Sigmoid colon (tissue), 7 donors: ENCODE measurements around the gene PTPRD. TPM values are rescaled to one million over a fixed set of nuclear protein-coding genes. Genes with fewer than 3 reads are reported as not detected.

Experiments used
- DNase-seq: peaks from one replicate; pipeline ENCODE4 v3.0.0-alpha.2; 2019
- H3K27ac ChIP-seq, 4 donors: fragments of 200-600 bp; sonication (generic); one replicate each; pipeline ENCODE4 v1.5.1; 2016 to 2019; ENCODE audit warnings: mild to moderate bottlenecking in 1 of 4
- H3K27me3 ChIP-seq, 3 donors: fragments of 200-600 bp; sonication (generic); one replicate each; pipeline ENCODE4 v1.5.1; 2019; ENCODE audit warnings: mild to moderate bottlenecking in 1 of 3
- H3K36me3 ChIP-seq, 4 donors: fragments of 200-600 bp; sonication (generic); one replicate each; pipeline ENCODE4 v1.5.1; 2016 to 2019
- H3K4me1 ChIP-seq, 4 donors: fragments of 200-600 bp; sonication (generic); one replicate each; pipeline ENCODE4 v1.5.1; 2017 to 2019
- H3K4me3 ChIP-seq, 4 donors: fragments of 200-600 bp; sonication (generic); one replicate each; pipeline ENCODE4 v1.5.1; 2017 to 2019; ENCODE audit warnings: mild to moderate bottlenecking in 2 of 4, moderate library complexity in 1 of 4
- H3K9me3 ChIP-seq, 4 donors: fragments of 200-600 bp in 3 of 4; sonication (generic) in 3 of 4; one replicate each; pipeline versions ENCODE4 v1.5.1 to v1.6.1; 2013 to 2019
- EP300 ChIP-seq, 4 donors: sonication (generic); formaldehyde crosslinking; IDR thresholded peaks; one replicate each; pipeline ENCODE4 v1.6.1; 2017; ENCODE audit warnings: antibody characterized with exemption in 4 of 4
- POLR2A ChIP-seq, 2 donors: fragments of 450-650 bp; IDR thresholded peaks; one replicate each; pipeline ENCODE4 v1.6.1; 2016; ENCODE audit warnings: antibody characterized with exemption in 2 of 2, mild to moderate bottlenecking in 2 of 2, moderate library complexity in 2 of 2
- POLR2AphosphoS5 ChIP-seq, 4 donors: sonication (generic); formaldehyde crosslinking; IDR thresholded peaks; one replicate each; pipeline ENCODE4 v1.6.1; 2017; ENCODE audit warnings: antibody characterized with exemption in 4 of 4
- WGBS, 2 donors: extraction: QIAGEN DNeasy Blood & Tissue Kit; methylation state at CpG; one replicate each; pipeline ENCODE4 v1.1.7; 2013; 5-methylcytosine and 5-hydroxymethylcytosine counted together
- intact Hi-C: fragments of 100-400 bp; cut with DNase I; formaldehyde crosslinking; loops from one replicate; pipeline ENCODE4 v1.15.1; 2023
- polyA plus RNA-seq, 3 donors: library from polyadenylated mRNA; stranded (reverse); fragments of 200-250 nt; gene quantifications; one replicate each; pipeline ENCODE4 v1.2.3, GENCODE V29; 2013
- total RNA-seq, 4 donors: library from RNA; depleted of rRNA; stranded (reverse); fragments of >200 nt; gene quantifications; one replicate each; pipeline ENCODE4 v1.1.0, GENCODE V29; 2016
- TF ChIP-seq, protein P1 (sequence below), 4 experiments: fragments of 450-650 bp in 3 of 4; fragments of 200-600 bp in 1 of 4; IDR thresholded peaks; one replicate each; pipeline ENCODE4 v1.5.1; 2016 to 2019; ENCODE audit warnings: antibody characterized with exemption in 4 of 4, mild to moderate bottlenecking in 3 of 4, moderate library complexity in 2 of 4
- donor health status: healthy with polysubstance abuse.
- donor health status: Bipolar disorder and iron deficiency.
- donor health status: healthy.

The PTPRD gene
- total and polyA plus RNA-seq, 7 donors = 1.2 to 18.3 (median 6.3) TPM

DNA sequence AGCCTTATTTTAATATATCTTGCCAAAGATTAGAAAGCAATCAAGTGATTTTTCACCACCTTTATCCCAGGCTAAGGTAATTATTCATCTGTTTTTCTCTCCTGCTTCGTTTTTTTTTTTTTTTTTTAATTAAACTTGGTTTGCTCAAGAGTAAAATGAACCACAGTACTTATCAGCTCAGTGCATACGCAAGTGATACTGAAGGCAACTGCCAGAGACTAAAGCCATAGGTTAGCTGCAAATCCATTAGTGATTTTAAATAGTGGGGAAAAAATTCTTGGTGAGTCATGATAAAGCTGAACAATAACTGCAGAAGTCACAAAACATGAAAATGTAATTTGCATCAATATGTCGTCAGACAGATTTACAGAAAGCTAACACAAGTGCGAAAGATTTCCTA lies 829.1 kb downstream of the PTPRD start:
- 67 to 74% methylated on average over 4 of the region's 4 CpGs for WGBS, 2 donors
- intact Hi-C loops = no loop called here
- Histone ChIP-seq H3K27me3 (no peaks in the 10 kb centered on the region), H3K4me3 (no peak overlapping the region), H3K9me3 (no peaks in the 10 kb centered on the region), H3K36me3 (no peaks in the 10 kb centered on the region), H3K27ac (no peak overlapping the region), H3K4me1 (no peaks in the 10 kb centered on the region)
- TF ChIP-seq EP300 (IDR thresholded peaks at IDR 0.05) (no peak), POLR2AphosphoS5 (IDR thresholded peaks at IDR 0.05) (no peak), POLR2A (IDR thresholded peaks at IDR 0.05) (no peak)
- TF ChIP-seq, protein P1, sequence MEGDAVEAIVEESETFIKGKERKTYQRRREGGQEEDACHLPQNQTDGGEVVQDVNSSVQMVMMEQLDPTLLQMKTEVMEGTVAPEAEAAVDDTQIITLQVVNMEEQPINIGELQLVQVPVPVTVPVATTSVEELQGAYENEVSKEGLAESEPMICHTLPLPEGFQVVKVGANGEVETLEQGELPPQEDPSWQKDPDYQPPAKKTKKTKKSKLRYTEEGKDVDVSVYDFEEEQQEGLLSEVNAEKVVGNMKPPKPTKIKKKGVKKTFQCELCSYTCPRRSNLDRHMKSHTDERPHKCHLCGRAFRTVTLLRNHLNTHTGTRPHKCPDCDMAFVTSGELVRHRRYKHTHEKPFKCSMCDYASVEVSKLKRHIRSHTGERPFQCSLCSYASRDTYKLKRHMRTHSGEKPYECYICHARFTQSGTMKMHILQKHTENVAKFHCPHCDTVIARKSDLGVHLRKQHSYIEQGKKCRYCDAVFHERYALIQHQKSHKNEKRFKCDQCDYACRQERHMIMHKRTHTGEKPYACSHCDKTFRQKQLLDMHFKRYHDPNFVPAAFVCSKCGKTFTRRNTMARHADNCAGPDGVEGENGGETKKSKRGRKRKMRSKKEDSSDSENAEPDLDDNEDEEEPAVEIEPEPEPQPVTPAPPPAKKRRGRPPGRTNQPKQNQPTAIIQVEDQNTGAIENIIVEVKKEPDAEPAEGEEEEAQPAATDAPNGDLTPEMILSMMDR (IDR thresholded peaks at IDR 0.05) = no peak
- DNase-seq = no peak

DNA sequence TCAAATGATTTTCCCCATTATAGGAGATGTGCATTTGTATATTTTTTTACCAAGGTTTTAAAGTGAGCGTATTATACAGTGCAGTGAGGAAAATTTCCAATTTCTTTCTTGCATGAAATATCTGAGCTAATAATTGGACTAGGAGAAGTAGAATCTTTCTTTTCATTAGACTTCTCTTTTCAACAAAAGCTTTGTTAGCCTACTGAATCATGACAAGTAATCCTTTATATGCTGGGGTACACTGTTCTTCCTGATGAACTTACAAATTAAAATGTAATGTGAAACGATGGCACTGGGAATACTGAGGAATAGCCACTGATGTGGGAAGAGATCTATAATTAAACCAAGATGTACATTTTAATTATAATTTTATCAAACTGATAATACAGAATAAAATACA lies 829.6 kb downstream of the PTPRD start:
- WGBS, 2 donors = 73 to 80% methylated on average over 2 of the region's 2 CpGs
- no peaks in the 10 kb centered on the region for H3K9me3 ChIP-seq
- H3K4me3 ChIP-seq = no peak overlapping the region
- no peak overlapping the region for H3K27ac ChIP-seq
- TF ChIP-seq, protein P1 (IDR thresholded peaks at IDR 0.05) = no peak
- TF ChIP-seq POLR2A (IDR thresholded peaks at IDR 0.05) = no peak
- TF ChIP-seq EP300 (IDR thresholded peaks at IDR 0.05) = no peak
- TF ChIP-seq POLR2AphosphoS5 (IDR thresholded peaks at IDR 0.05) = no peak
- intact Hi-C loops = no loop called here
- no peaks in the 10 kb centered on the region for H3K27me3 ChIP-seq
- H3K4me1 ChIP-seq = no peaks in the 10 kb centered on the region
- H3K36me3 ChIP-seq = no peaks in the 10 kb centered on the region
- no peak for DNase-seq

DNA sequence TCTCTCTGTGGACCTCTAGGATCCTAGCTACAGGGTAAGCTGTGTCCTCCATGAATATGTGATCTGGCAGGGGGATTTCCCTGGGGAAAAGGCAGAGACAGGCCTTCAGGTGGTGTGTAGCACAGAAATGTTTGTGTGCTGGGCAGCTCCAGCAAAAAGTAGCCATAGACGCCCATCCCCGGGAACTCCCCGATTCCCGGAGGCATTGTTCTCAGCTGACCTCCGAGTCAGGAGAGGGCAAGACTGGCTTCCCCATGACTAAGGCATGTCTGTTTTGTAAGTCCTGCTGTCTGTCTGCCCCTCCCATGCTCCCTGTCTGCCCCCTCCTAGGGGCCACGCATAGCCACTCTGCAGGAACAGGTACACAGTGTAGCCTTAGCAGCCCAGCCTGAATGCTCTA lies 834.5 kb downstream of the PTPRD start:
- intact Hi-C loops = no loop called here
- TF ChIP-seq POLR2A (IDR thresholded peaks at IDR 0.05) = no peak
- TF ChIP-seq, protein P1 (IDR thresholded peaks at IDR 0.05) = no peak
- no peak for TF ChIP-seq EP300 (IDR thresholded peaks at IDR 0.05)
- no peak for TF ChIP-seq POLR2AphosphoS5 (IDR thresholded peaks at IDR 0.05)
- H3K9me3 ChIP-seq = no peaks in the 10 kb centered on the region
- 85 to 94% methylated on average over 6 of the region's 6 CpGs for WGBS, 2 donors
- H3K27ac ChIP-seq = no peak overlapping the region
- H3K4me1 ChIP-seq = no peaks in the 10 kb centered on the region
- no peak overlapping the region for H3K4me3 ChIP-seq
- no peaks in the 10 kb centered on the region for H3K27me3 ChIP-seq
- H3K36me3 ChIP-seq = no peaks in the 10 kb centered on the region
- no peak for DNase-seq

DNA sequence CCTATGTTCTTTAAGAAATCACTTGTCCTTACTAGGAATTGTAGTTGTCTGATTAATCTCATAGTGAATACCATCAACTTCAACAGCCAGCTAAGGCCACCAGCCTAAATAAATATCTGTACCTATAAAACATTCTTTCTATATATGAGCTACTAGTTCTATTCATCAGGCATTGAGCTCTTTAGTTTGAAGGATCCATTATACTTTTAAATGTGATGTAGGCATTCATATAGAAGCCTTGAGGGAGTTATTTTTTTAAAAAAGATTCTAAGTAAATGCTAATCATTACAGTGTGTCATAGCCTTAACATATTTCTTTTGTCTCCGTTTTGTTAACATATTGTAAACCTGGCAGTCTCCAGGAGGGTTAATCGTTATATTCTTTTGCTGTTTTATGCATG lies 838.3 kb downstream of the PTPRD start:
- 71 to 77% methylated on average over 2 of the region's 2 CpGs for WGBS, 2 donors
- H3K27me3 ChIP-seq = no peaks in the 10 kb centered on the region
- no peak overlapping the region for H3K27ac ChIP-seq
- TF ChIP-seq, protein P1 (IDR thresholded peaks at IDR 0.05) = no peak
- TF ChIP-seq POLR2AphosphoS5 (IDR thresholded peaks at IDR 0.05) (no peak), EP300 (IDR thresholded peaks at IDR 0.05) (no peak), POLR2A (IDR thresholded peaks at IDR 0.05) (no peak)
- no peaks in the 10 kb centered on the region for H3K36me3 ChIP-seq
- intact Hi-C loops = no loop called here
- no peaks in the 10 kb centered on the region for H3K9me3 ChIP-seq
- H3K4me1 ChIP-seq = no peaks in the 10 kb centered on the region
- DNase-seq = no peak
- no peak overlapping the region for H3K4me3 ChIP-seq

DNA sequence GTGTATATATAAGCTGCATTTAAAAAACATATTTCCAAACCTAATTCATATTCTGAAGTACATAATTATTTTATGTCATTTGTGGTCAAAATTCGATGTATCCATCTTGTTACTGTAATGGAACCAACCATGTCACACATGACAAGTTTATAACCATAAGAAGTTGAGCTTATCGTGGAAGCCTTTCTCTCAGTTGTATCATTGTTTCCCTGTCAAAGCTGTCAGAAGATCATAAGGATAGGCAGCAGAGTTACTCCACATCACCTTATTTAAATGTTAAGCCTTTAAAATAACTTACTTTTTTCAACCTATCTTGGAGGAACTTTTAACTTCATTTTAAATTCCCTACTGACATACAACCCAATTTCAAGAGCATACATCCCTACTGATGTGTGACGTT lies 841.5 kb downstream of the PTPRD start:
- DNase-seq = no peak
- no peaks in the 10 kb centered on the region for H3K9me3 ChIP-seq
- H3K27me3 ChIP-seq = no peaks in the 10 kb centered on the region
- no peak overlapping the region for H3K4me3 ChIP-seq
- TF ChIP-seq, protein P1 (IDR thresholded peaks at IDR 0.05) = no peak
- TF ChIP-seq POLR2A (IDR thresholded peaks at IDR 0.05) (no peak), EP300 (IDR thresholded peaks at IDR 0.05) (no peak), POLR2AphosphoS5 (IDR thresholded peaks at IDR 0.05) (no peak)
- H3K27ac ChIP-seq = no peak overlapping the region
- intact Hi-C loops = no loop called here
- no peaks in the 10 kb centered on the region for H3K4me1 ChIP-seq
- 70 to 85% methylated on average over 3 of the region's 3 CpGs for WGBS, 2 donors
- no peaks in the 10 kb centered on the region for H3K36me3 ChIP-seq
